ENCODE measurements around the gene LTC4S. TPM values are rescaled to one million over a fixed set of nuclear protein-coding genes. Genes with fewer than 3 reads are reported as not detected.

LTC4S gene
- total RNA-seq, 4 donors from 2014 or later, result 4.1 to 22.9 (median 13.6) TPM; not detected in 1

DNA sequence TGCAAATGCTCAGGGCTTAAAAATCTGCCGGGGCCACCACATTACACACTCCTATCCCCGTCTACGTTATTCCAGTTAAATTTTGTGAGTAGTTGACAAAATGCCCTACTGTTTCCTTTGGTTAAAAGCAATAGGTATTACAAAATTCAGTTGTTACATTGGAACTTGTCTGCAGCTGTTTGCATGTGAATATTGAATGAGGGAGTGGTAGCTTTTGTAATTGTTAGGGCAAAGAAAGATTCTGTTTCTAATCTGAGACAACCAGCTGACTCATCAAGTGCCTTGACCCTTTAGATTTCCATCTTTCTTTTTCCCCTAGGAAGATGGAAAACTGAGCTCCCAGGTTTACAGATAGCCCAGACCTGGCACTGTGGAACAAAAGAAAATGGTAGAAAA lies 31.0 kb upstream of the LTC4S start:
- no peak overlapping the region for H3K4me3 ChIP-seq
- intact Hi-C loops (cut with DNase I; ENCODE audit: low total_unique reads), result no loop called here
- peaks cover 0 to 11% of the 10 kb centered on the region in 2 donors for H3K4me1 ChIP-seq
- no peaks in the 10 kb centered on the region for H3K36me3 ChIP-seq
- no peak for DNase-seq
- no peaks in the 10 kb centered on the region for H3K9me3 ChIP-seq
- peak overlapping the region; percentile 63 to 72 for H3K27ac ChIP-seq
- TF ChIP-seq, protein P1, sequence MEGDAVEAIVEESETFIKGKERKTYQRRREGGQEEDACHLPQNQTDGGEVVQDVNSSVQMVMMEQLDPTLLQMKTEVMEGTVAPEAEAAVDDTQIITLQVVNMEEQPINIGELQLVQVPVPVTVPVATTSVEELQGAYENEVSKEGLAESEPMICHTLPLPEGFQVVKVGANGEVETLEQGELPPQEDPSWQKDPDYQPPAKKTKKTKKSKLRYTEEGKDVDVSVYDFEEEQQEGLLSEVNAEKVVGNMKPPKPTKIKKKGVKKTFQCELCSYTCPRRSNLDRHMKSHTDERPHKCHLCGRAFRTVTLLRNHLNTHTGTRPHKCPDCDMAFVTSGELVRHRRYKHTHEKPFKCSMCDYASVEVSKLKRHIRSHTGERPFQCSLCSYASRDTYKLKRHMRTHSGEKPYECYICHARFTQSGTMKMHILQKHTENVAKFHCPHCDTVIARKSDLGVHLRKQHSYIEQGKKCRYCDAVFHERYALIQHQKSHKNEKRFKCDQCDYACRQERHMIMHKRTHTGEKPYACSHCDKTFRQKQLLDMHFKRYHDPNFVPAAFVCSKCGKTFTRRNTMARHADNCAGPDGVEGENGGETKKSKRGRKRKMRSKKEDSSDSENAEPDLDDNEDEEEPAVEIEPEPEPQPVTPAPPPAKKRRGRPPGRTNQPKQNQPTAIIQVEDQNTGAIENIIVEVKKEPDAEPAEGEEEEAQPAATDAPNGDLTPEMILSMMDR (IDR thresholded peaks at IDR 0.05), result no peak
- TF ChIP-seq POLR2A (IDR thresholded peaks at IDR 0.05), result no peak
- no peaks in the 10 kb centered on the region for H3K27me3 ChIP-seq

DNA sequence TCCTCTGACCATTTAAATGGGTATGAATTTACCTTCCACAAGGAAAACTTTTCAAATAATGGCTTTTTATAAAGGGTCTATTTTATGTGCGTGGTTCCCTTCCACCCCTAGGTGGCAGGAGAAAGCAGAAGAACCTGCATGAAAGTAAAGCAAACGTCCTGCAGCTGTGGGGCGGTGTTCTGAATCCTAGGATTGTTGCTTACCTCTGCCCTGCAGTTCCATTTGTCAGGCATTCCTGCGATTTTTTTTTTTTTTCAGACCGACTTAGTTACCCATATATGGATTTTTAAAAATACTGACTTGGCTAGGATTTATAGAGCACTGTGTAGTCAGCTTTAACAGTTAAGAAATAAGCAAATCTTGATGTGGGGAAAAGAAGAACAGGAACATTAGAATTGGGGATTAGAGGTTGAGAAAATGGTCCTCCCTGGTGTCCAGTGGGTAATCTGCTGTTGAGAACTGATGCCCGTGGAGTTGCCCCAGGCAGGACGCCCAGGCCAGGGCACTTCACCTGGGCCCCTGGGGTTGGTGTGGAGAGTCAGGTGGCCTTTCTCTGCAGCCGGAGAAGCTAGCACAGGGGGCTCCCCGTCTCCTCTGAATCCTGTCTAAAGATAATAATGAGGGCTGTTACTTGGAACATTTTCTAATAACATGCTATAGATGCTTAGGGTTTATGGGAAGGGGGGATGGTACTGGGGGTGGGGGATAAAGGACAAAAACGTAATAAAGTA lies 30.4 kb upstream of the LTC4S start:
- intact Hi-C loops (cut with DNase I; ENCODE audit: low total_unique reads), result no loop called here
- no peak for TF ChIP-seq POLR2A (IDR thresholded peaks at IDR 0.05)
- TF ChIP-seq, protein P1 (IDR thresholded peaks at IDR 0.05), result peak; percentile 86 to 92 (median 90)
- peak overlapping the region; percentile 63 to 72 for H3K27ac ChIP-seq
- DNase-seq, result peak; percentile 67 to 81
- H3K4me3 ChIP-seq, result no peak overlapping the region
- peaks cover 0 to 11% of the 10 kb centered on the region in 2 donors for H3K4me1 ChIP-seq
- no peaks in the 10 kb centered on the region for H3K27me3 ChIP-seq
- H3K36me3 ChIP-seq, result no peaks in the 10 kb centered on the region
- H3K9me3 ChIP-seq, result no peaks in the 10 kb centered on the region

DNA sequence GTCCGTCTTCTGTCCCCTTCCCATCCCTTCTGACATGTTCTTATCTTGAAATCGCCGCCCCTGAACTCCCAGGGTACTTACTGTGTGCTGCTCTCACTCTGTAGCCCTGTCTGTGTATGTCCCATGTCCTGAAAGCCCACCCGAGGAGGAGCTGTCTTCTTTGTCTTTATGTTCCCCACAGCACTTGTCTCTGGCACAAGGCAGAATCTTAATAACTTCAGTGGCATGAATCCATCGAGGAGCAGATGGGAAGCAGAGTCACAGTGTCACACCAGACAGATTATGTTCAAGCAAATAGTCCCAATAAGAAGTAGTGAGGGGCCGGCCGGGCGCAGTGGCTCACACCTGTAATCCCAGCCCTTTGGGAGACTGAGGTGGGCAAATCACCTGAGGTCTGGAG lies 29.7 kb upstream of the LTC4S start:
- H3K27me3 ChIP-seq, result no peaks in the 10 kb centered on the region
- peaks cover 0 to 11% of the 10 kb centered on the region in 2 donors for H3K4me1 ChIP-seq
- no peak for TF ChIP-seq POLR2A (IDR thresholded peaks at IDR 0.05)
- TF ChIP-seq, protein P1 (IDR thresholded peaks at IDR 0.05), result no peak
- H3K36me3 ChIP-seq, result no peaks in the 10 kb centered on the region
- H3K4me3 ChIP-seq, result no peak overlapping the region
- H3K27ac ChIP-seq, result peak overlapping the region; percentile 63 to 72
- no peak for DNase-seq
- H3K9me3 ChIP-seq, result no peaks in the 10 kb centered on the region
- intact Hi-C loops (cut with DNase I; ENCODE audit: low total_unique reads), result no loop called here

DNA sequence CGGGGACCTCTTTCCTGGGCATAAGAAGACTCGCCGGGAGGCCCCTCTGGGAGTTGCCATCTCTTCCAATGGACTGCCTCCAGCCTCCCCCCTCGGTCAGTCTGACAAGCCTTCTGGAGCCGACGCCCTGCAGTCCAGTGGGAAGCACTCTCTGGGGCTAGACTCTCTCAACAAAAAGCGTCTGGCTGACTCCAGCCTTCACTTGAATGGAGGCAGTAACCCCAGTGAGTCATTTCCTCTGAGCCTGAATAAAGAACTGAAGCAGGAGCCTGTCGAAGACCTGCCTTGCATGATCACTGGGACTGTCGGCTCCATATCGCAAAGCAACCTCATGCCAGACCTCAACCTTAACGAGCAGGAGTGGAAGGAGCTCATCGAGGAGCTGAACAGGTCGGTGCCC lies 28.4 kb upstream of the LTC4S start:
- Histone ChIP-seq H3K27me3 (no peaks in the 10 kb centered on the region), H3K9me3 (no peaks in the 10 kb centered on the region), H3K4me1 (peaks cover 0 to 11% of the 10 kb centered on the region in 2 donors), H3K27ac (peak overlapping the region; percentile 53 to 72), H3K36me3 (no peaks in the 10 kb centered on the region), H3K4me3 (no peak overlapping the region)
- DNase-seq, result no peak
- intact Hi-C loops (cut with DNase I; ENCODE audit: low total_unique reads), result no loop called here
- TF ChIP-seq, protein P1 (IDR thresholded peaks at IDR 0.05), result no peak
- TF ChIP-seq POLR2A (IDR thresholded peaks at IDR 0.05), result no peak

DNA sequence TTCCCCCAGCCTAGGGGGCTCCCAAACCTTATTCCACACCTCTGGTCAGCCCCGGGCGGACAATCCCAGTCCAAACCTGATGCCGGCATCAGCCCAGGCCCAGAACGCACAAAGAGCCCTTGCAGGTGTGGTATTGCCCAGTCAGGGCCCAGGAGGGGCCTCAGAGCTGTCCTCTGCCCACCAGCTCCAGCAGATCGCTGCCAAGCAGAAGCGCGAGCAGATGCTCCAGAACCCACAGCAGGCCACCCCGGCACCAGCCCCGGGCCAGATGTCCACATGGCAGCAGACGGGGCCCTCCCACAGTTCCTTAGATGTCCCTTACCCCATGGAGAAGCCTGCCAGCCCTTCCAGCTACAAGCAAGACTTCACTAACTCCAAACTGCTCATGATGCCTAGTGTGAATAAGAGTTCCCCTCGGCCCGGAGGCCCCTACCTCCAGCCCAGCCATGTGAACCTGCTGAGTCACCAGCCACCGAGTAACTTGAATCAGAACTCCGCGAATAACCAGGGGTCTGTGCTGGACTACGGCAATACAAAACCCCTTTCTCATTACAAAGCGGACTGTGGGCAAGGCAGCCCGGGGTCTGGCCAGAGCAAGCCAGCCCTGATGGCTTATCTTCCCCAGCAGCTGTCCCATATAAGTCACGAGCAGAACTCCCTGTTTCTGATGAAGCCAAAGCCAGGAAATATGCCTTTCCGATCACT lies 27.6 kb upstream of the LTC4S start:
- Histone ChIP-seq H3K36me3 (no peaks in the 10 kb centered on the region), H3K27ac (peak overlapping the region; percentile 53 to 72), H3K9me3 (no peaks in the 10 kb centered on the region), H3K4me3 (no peak overlapping the region), H3K27me3 (no peaks in the 10 kb centered on the region), H3K4me1 (peaks cover 0 to 11% of the 10 kb centered on the region in 2 donors)
- TF ChIP-seq, protein P1 (IDR thresholded peaks at IDR 0.05), result no peak
- no peak for TF ChIP-seq POLR2A (IDR thresholded peaks at IDR 0.05)
- no peak for DNase-seq
- intact Hi-C loops (cut with DNase I; ENCODE audit: low total_unique reads), result no loop called here

Measured in uterus (tissue), 4 donors.